Hematopoietic multipotent progenitor cell treated with erythropoietin and hydrocortisone succinate and interleukin-3 and kit ligand, for 17 days (in vitro differentiated cells): Measurements from ENCODE around the gene CSTB.

Experiments used
- DNase-seq: peaks from one replicate; pipeline ENCODE4 v3.0.0-alpha.2; 2015; ENCODE audit warnings: low spot score

CSTB gene

DNA sequence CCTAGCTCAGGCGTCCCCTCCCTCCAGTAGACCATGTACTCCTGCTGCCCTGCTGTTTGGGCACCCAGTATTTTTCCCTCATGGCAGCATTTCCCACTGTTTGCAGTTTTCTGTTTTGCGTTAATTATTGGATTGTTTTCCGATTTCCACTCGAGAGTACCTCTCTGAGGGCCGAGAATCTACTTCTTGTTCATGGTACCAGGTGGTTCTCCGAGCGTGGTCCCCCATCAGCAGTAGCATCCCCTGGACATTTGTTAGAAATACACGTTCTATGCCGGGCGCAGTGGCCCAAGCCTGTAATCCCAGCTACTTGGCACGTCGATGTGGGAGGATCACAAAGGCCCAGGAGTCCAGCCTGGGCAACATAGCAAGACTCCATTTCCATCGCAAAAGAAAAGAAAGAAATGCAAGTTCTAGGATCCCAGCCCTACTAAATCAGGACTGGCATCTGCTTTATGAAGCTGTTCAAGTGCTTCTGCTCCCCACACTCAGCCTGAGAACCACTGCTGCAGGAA is 14.0 kb upstream of the CSTB start:
- no peak for DNase-seq

DNA sequence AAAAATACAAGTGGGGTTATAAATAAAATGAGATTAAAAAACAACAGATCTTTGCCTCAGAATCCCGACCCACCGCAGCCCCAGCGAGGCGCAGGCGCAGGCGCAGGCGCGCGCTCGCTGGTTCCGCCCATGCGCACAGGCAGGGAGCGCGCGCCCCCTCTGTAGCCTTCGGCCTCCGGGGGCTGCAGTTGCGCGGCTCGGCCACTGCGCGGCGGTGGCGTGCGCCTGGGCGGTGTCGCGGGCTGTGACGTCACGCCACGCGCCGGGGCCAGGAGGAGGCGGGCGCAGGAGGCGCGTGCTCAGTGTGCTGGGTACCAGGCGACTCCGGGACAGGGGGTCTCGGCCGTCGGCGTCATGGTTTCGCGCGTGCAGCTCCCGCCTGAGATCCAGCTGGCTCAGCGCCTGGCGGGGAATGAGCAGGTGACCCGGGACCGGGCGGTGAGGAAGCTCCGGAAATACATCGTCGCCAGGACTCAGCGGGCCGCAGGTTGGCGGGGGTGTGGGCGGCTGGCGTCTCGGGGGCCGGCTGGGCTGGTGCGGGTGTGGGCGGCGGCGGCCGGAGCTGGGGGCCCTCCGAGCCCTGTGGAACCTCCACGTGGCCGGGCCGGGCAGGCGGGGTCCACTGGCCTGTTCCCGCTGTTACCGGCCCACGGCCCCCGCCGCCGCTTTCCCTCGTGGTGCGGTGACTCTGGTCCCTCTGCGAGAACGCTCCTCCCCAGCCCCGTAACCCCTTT is 13.3 kb upstream of the CSTB start, which contains the start of gene RRP1:
Gene RRP1 (plus strand): TSS at position 302 of the 734 bp plus-strand sequence. CDS start 53 bp downstream, at position 355.
- DNase-seq: peak; percentile 95

DNA sequence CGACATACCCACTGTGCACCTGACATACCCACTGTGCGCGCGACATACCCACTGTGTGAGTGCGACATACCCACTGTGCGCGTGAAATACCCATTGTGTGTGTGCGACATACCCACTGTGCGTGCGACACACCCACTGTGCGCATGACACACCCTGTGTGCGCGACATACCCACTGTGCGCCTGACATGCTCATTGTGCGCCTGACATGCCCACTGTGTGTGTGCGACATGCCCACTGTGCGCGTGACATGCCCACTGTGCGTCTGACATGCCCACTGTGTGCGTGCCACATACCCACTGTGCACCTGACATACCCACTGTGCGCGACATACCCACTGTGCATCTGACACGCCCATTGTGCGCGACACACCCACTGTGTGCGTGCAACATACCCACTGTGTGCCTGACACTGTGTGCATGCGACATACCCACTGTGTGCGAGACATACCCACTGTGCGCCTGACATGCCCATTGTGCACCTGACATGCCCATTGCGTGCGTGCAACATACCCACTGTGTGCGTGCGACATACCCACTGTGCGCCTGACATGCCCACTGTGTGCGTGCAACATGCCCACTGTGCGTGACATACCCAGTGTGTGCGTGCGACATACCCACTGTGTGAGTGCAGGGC is 10.8 kb upstream of the CSTB start:
- DNase-seq: no peak

DNA sequence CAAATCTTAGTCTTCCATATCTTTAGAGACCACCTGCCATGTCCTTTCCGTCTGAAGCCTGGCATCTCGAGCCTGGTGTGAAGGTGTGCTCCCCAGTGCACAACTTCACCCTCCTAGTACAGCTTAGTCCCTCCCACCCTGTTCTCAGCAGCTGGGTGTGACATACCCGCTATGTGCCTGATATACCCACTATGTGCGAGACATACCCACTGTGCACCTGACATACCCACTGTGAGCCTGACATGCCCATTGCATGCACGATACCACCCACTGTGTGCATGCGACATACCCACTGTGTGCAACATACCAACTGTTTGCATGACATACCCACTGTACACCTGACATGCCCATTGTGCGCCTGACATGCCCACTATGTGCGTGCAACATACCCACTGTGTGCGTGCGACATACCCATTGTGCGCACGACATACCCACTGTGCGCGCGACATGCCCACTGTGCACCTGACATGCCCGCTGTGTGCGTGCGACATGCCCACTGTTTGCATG is 10.2 kb upstream of the CSTB start:
- DNase-seq: no peak

DNA sequence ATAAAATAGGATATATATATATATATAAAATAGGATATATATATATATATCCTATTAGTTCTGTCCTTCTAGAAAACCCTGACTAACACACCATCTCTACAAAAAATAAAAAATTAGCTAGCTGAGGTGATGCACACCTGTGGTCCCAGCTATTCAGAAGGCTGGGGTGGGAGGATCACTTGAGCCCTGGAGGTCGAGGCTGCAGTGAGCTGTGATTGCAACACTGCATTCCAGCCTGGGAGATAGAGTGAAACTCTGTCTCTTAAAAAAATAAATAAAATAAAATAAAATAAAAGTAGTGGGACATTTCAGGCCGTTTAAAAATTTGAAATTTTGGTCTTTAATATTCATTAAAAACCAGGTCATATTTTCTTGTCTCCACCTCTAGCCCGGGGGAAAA is 9.0 kb upstream of the CSTB start:
- no peak for DNase-seq

DNA sequence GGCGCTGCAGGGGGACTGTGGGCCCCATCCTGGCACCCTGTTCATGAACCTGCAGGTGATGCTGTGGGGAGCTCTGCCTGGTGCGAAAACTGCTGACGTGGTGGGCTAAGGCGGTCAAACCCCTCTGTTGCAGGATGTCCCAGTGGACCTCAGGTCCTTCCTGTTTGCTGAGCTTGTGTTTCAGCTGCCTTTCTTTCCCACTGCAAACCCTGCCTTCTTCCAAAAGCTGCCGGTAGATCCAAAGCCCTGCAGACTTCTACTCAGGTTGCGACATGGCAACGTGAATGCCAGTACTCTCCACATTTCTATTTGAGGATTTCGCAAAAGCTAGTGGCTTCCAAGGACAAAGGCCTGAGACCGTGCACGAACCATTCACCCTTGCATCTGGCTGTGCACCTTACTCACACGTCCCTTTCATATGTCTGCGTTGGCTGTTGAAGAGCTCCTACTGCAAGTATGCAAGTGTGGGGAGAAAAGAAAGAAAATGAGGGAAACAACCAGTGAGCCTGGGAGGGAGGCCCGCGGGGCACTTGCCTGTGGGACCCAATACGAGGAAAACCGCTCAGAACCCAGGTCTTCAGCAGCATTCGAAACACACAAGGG is 7.1 kb upstream of the CSTB start:
- no peak for DNase-seq

DNA sequence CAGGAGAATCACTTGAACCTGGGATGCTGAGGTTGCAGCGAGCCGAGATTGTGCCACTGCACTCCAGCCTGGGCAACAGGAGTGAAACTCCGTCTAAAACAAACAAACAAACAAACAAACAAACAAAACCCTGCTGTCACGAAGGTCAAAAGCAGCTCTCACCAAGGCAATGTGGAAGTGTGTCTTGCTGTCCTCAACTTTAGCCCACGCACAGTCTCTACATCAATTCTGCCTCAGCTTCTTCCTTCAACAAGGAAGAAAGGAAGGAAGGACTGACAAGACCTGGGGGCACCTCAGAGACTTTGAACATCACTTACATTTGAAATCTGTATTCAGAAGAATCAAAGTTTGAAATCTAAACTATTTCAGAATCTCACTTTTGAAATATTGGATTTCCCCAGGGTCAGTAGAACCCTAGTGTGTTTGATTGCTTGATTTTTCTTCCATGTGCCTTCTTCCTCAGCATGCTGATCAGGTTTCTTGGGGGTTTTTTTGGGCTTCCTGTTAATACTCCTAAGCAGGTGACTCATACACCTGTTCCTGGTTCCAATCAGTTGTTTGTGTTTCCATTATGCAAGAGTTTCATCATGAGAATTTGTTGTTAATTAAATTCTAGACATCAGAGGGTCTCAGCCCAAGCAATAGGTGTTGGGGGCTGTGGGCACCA is 6.5 kb upstream of the CSTB start:
- no peak for DNase-seq

DNA sequence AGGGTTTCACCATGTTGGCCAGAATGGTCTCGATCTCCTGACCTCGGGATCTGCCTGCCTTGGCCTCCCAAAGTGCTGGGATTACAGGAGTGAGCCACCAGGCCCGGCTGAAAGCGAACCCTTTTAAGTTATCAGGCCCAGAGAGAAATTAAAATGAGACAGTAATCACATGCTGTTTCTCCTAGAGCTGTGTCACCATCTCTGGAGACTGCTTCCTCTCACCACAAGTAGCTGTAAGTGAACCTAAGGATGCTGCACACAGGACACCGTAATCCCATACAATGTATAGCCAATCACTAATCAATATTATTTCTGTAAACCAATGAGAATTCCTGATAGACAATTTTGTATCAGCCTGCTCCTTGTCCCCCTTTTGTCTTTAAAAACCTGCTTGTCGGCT is 5.7 kb upstream of the CSTB start:
- DNase-seq: no peak

DNA sequence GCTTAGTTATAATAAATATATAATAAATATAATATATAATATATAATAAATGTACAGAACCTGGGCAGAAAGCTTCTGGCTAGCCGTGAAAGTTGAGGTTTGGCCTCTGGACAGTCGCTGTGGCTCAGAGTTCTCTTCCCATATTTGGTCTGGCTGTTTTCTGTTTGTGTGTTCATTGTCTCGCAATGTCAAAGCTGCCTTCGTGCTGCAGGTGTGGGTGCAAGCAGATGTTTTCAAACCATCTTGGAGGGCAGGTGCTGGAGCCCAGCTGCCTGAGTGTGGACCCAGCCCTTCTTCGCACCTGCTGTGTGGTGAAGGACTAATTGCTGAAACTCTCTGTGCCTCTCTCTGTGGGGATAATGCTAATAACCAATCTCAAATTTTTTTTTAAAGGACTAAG is 3.6 kb upstream of the CSTB start:
- no peak for DNase-seq

DNA sequence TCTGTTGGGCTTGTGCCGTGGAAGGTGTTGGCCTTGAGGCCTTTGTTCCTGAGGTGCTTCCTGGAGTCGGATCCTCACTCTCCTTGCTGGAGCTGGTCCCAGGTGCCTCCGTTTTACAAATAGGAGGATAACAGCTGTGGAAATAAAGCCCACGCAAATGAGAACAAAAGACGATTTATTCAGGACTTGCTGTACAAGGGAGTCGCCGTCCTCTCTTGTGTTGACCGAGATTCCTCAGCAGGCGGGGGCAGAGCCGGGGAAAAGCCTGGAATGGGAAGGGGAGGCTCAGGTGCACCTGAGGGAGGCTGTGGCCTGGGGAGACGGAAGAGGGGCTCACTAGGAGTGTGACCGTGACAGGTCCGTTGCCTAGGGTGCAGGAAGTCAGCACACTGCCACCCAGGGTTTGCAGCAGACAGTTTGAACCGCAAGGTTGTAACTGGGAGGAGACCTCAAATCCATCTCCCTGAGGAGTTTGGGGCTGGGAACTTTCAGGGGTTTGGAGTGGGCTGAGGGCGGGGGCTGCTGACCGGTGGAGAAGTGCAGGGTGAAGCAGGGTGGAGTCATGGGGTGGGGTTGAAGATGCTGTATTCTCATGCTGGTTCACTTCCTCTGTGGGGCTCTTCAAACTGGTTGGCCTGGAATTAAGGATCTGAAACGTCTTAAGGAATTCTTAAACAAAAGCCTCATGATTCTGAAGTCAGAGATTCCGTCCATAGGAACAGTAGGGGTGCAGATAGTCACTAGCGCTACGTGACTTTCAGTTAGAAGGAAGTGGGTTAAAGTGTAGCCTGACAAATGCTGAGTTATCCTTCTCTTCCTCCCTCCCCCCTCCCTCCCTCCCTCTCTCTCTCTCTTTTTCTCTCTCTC is 2.6 kb upstream of the CSTB start:
- DNase-seq: no peak

DNA sequence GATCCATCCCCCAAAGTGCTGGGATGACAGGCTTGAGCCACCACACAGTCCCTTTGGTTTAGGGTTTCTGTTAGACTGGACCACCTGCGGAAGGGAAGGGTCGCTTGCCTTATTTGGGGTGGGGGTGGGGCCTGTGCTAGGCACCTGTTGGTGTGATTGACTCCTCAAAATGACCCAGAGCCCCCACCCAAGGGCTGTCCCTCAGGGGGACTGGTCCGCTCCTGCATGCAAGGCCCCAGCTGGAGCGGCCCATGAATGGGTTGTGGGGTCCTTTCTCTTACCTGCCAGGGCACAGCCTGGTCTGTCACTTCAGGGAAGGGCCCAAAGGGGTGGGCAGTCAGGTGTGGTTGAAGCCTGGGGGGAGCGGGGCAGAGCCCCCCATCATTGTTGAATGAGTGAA is 1.8 kb upstream of the CSTB start:
- DNase-seq: no peak

DNA sequence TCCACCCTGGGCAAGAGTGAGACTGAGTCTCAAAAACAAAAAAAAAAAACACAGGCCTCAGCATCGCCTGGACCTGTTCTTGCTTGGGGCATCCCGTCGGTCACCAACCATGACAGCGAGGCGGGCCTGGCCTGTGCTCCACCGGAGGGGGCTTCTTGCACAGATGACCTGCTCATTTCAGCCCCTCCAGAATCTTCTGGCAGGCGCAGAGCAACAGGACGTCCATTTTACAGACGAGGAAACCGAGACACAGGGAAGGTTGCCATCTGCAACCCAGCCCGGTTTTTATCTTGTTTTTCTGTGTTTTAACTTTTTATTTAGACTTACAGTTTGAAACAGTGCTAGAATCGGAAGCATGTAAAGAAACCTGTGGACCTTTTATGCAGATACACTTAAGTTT is 918 bp downstream of the CSTB start:
- no peak for DNase-seq

DNA sequence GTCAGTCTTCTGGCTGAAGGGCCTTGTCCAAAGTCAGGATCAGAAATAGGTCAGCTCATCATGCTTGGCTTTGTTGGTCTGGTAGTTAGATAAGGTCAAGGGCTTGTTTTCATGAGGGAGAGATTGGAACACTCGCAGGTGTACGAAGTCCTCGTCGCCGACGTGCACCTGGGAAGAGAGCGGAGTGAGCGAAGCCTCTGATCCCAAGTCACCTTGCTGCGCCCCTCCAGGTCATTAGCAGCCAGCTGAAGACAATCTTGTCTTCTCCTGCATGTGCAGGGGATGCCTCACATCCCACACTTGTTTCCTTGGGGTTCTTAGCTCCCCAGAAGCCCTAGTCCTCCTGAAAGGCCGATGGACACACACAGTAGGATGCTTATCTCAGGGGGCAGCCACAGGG is 1.9 kb downstream of the CSTB start:
- no peak for DNase-seq

DNA sequence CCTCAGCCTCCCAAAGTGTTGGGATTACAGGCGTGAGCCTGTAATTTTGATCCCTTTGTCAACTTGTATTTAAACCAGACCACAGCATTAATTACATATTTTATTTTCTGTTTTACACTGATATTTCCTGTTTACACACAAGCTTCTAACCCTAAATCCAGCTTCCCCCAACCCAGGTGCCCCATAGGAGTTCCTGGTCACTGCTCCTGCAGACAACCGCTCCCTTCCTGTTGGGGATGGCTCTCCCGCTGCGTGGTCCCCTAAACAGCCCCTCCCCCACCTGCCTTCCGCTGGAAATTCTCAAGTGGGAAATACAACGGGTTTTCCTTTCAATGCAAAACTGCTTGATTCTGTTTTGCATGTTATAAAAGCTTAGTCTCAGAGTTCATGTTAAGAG is 3.7 kb downstream of the CSTB start:
- no peak for DNase-seq

DNA sequence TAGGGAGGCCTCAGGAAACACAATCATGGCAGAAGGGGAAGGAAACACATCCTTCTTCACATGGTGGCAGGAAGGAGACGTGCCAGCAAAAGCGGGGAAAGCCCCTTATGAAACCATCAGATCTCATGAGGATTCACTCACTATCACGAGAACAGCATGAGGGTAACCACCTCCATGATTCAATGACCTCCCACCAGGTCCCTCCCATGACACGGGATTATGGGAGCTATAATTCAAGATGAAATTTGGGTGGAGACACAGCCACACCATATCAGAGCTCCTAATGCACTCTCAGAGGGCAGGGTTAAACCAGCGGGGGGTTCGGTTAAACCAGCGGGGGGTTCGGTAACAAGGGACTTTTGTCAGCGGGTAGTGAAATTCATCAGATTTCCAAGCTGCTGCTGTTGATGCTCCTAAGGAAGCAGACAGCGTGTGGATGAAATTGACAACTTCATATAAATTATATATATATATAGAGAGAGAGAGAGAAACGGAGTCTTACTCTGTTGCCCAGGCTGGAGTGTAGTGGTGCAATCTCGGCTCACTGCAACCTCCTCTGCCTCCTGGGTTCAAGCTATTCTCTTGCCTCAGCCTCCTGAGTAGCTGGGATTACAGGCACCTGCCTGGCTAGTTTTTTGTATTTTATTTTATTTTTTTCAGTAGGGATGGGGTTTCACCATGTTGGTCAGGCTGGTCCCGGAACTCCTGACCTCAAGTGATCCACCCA is 4.2 kb downstream of the CSTB start:
- no peak for DNase-seq

DNA sequence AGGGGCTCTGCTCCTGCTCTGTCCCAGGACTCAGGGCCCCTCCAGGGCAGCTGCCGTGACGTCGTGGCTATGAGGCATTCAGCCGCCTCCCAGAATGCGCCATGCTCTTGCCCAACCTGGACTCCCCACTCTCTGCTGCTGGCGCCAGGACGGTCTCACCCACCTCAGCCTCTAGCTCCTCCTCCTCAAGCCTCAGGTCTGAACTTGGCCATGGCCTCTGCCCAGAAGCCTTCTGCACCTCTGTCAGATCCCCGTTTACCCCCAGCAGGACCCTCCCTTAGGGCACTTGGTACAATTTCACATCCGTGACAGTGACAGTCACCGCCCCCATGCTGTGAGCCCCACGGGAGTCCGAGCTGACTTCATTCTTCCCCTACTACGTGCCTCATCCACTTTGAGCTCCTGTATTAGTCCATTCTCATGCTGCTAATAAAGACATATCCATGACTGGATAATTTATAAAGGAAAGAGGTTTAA is 4.9 kb downstream of the CSTB start:
- DNase-seq: no peak

DNA sequence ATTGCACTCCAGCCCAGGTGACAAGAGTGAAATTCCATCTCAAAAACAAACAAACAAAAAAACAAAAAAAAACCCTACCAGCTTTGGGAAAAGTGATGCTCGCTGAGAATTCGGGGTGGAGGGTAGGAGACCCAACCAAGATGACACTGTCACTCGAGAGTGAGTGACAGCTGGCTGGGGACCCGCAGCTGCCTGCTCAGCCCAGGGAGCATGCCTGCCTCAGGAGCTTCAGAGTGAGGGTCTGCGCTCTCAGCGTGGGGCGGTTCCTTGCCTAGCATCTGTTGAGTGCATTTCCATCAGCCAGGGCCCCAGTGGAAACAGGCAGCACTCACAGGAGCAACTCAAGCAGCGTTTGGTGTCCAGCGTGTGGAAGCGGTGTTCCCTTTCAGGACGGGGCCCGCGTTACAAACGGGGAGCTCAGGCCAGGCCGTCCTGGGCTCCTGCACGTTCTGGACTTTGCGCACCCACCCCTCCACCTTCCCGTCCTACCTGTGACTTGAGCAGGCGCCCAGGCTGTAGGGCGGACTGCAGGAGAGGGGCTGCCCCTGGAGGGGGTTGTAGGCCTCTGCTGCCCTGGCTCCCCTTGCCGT is 5.9 kb downstream of the CSTB start:
- no peak for DNase-seq

DNA sequence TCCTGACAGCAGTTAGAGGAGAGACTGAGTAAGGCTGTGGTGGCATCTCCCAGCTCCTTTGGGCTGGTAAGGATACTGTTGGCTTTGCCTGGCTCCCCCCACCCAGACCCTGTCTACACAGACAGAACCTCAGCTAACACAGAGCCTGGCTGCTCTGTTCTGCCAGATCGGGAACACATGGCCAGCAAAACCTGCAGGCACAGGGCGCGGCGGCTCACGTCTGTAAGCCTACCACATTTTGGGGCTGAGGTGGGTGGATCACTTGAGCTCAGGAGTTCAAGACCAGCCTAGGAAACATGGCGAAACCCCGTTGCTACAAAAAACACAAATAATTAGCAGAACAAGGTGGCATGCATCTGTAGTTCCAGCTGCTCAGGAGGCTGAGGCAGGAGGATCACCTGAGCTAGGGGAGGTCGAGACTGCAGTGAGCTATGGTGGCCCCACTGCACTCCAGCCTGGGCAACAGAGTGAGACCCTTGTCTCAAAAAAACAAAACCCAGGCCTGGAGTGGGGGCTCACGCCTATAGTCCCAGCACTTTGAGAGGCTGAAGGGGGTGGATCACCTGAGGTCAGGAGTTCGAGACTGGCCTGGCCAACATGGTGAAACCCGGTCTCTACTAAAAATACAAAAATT is 6.7 kb downstream of the CSTB start:
- DNase-seq: no peak

DNA sequence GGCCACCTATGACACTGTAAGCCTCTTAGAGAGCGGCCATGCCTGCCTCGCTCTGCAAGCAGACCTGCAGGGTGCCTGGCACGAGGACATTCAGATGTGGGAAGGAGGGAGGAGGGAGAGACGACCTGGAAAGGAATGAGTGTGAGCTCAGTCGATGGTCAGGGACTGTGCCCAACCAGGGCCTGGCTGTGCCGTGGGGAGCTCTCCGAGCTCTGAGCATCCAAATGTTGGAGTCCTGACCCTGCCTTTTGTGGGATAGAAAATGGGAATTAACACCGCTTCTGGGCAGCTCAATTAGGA is 7.3 kb downstream of the CSTB start:
- no peak for DNase-seq
